Right renal cortex interstitium (tissue), 3 donors: ENCODE data around the gene PPT2. TPM values are rescaled to one million over a fixed set of nuclear protein-coding genes. Genes with fewer than 3 reads are reported as not detected.

Source experiments
- DNase-seq, 3 donors: peaks; one replicate each; pipeline ENCODE4 v3.0.0-alpha.2; 2013; ENCODE audit warnings: low read depth in 3 of 3, low spot score in 2 of 3
- polyA plus RNA-seq, 3 donors: library from polyadenylated mRNA; unstranded; fragments of 120-200 nt; gene quantifications; one replicate each; pipeline ENCODE4 v1.2.1, GENCODE V29; 2013; ENCODE audit not compliant: insufficient read length in 3 of 3

The PPT2 gene, protein sequence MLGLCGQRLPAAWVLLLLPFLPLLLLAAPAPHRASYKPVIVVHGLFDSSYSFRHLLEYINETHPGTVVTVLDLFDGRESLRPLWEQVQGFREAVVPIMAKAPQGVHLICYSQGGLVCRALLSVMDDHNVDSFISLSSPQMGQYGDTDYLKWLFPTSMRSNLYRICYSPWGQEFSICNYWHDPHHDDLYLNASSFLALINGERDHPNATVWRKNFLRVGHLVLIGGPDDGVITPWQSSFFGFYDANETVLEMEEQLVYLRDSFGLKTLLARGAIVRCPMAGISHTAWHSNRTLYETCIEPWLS
- 10 to 100 TPM; 28.5 to 32.0 (median 28.8) TPM for polyA plus RNA-seq

DNA sequence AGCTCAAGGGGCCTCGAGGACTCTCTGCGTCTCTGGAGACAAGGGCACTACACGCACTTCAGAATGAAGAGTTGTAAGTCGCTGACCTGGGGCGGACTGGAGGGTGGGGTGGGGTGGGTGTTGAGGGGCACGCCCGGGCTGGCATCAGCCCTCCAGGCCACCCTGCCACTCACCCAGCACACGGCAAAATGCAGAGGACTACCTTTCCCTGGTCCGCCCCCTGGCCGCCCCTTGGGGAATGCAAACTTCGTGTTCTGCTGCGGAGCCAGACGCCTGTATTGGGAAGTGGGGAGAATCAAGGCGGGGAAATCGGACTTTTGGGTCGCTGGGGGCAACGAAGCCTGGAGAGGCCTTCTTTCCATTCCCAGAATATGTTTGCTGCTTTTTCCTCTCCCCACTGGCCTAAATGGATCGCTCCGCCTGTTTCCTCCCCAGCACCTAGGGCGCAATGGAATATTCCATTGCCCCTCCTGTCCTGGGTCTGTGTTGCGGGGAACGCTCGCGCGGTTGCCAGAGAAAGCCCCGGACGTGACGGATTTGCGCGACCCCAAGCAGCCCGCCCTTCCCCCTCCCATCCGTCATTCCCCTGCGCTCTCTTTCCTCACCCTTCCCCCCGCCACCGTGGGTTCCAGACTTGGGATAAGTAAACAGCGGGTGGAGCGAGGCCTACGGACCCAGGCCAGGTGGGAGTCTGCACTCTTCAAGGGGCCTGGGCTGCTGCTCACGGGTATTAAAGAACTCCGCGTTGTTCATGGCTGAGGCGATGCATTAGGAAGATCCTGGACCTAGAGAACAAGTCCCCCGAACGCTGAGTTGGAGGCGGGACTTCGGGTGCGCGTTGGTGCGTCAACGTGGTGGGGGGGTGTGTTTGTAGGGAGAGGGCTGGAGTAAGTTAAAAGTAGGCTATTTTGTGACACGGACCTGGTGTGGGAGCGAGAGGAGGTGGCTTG lies at the start of gene PPT2:
Gene PPT2 (plus strand): TSS at position 578 of the 950 bp plus-strand sequence. CDS start 454 bp downstream, outside the sequence.
- DNase-seq = peak; percentile 88 to 91 (median 89)

GRCh38 chr6:32105433-32105832 lies 48.5 kb upstream of the PPT2 start:
- DNase-seq = no peak

- DNase-seq = no peak
Observed at GRCh38 chr6:32107406-32107805, 46.5 kb upstream of the PPT2 start.

GRCh38 chr6:32108094-32108627 lies 45.8 kb upstream of the PPT2 start:
- no peak for DNase-seq

DNA sequence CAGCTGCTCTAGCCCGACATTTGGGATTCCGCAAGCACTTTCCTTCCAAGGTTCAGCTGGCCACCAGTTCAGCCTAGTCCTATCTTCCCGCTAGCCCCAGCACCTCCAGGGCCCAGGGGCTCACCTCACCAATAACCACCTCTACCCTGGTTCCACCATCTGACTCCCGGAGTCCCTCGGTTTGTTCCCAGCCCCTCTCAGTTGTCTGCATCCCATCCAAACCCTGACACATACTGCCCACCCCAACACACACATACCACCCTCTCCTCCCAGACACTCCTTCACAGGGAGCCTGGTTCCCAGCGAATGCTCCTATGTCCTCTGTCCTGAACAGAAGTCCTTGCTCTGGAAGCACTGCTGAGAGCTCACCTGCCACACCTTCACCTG lies 45.2 kb upstream of the PPT2 start:
- no peak for DNase-seq

DNA sequence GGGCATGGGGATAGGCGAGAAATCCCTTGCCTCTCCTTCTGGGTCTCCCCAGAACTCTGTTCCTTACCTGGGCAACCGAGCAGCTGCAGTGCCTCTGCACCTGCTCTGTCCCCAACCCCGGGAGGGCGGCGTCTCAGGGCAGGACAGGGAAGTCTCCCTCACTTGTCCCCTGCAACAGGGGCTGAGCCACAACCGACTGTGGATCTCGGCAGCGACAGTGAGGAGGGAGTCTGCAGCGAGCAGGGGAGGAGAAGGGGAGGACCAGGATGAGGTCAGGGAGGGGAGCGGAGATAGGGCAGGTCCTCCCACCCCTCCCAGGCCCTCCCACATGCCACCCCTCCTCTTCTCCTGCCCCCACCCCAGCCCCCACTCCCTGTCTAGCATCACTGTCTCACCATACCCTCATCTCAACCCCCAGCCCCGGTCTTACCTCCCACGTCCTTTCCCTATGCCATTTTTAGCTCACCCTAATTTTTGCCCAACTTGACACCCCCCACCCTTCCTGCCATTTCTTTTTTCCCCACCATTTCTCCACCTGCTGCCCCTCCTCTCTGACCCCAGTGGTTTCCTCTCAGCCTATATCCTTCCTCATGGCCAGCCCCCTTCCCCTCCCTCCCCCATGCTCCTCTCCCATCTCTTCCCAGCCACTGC lies 44.7 kb upstream of the PPT2 start, which contains the start of gene TNXB:
Gene TNXB (minus strand): TSS at position 225 of the 651 bp plus-strand sequence. CDS start 11,140 bp downstream, outside the sequence.
- no peak for DNase-seq

GRCh38 chr6:32109765-32110160 lies 44.2 kb upstream of the PPT2 start:
- no peak for DNase-seq

GRCh38 chr6:32110632-32111031 lies 43.3 kb upstream of the PPT2 start:
- no peak for DNase-seq

DNA sequence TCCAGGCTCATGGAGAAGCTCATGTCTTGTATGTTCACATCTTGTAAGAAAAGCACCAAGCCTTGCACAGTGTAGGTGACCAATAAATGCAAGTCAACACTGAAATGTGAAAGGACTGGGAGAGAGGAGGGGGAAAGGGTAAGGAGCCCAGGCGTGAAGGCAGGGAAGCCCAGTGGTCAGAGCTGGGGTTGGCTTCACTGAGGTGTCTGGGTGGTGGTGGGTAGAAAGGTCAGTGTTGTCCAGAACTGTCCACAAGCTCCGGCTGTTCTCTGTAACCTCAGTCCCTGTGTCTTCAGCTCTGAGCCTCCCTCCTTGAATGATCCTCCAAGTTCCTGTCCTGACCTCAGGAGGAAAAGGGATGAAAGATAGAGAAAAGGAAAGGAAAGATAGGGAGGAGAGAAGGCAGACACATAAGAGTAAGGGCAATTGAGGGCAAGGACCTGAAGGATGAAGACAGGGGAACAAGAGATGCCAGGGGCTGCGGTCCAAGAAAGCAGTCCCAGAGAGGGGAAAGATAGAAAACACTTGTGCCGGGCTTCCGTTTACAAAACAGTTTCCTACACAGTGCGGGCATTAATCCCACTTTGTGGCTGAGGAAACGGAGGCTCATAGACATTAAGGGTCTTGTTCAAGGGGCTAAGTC lies 42.4 kb upstream of the PPT2 start:
- DNase-seq = no peak

GRCh38 chr6:32112431-32112980 lies 41.4 kb upstream of the PPT2 start:
- no peak for DNase-seq

DNA sequence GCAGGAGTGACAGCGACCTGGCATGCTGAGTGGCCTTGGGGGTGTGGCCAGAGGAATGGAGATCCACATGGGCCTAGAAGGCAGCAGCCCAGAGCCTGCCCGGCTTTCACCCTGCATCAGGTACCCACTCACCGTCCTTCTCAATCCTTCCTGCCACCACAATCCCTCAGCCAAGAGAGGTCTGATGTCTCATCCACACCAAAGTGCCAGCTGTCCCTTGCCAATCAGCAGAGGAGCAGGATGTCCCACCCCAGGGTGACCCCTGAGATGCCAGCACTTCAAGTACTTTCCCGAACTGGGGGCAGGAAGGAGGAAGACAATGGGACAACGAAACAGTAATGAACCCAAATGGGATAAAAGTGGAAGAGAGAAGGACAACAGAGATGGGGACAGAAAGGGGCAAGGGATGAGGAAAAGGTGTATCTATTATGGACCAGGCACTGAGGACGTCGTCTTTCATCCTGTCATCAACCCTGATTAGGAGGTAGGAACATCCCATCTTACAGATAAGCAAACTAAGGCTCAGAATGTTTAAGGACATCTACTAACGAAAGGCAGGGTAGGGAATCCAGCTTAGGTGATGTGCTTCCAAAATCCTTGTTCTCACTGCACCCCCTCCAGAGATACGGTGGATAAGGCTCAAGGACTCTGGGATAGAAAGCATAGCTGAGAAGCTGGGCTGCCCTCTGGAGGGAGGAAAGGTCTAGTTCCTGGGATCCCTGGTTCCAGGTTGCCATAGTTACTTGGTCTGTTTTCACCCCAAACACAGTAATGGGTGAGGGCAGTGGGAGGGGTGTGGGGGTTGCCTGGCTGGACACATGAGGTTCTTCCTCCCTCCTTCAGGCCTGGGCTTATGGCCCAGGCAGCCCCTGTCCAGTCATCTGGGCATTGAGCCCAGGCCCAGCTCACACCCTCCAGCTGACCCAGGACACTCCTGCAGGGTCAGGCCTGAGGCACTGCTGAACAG lies 40.3 kb upstream of the PPT2 start:
- DNase-seq = no peak

- no peak for DNase-seq
Observed at GRCh38 chr6:32114796-32115195, 39.1 kb upstream of the PPT2 start.

- DNase-seq = no peak
Observed at GRCh38 chr6:32115623-32116022, 38.3 kb upstream of the PPT2 start.

- no peak for DNase-seq
Observed at GRCh38 chr6:32116674-32117073, 37.3 kb upstream of the PPT2 start.

- no peak for DNase-seq
Observed at GRCh38 chr6:32117461-32117860, 36.5 kb upstream of the PPT2 start.

DNA sequence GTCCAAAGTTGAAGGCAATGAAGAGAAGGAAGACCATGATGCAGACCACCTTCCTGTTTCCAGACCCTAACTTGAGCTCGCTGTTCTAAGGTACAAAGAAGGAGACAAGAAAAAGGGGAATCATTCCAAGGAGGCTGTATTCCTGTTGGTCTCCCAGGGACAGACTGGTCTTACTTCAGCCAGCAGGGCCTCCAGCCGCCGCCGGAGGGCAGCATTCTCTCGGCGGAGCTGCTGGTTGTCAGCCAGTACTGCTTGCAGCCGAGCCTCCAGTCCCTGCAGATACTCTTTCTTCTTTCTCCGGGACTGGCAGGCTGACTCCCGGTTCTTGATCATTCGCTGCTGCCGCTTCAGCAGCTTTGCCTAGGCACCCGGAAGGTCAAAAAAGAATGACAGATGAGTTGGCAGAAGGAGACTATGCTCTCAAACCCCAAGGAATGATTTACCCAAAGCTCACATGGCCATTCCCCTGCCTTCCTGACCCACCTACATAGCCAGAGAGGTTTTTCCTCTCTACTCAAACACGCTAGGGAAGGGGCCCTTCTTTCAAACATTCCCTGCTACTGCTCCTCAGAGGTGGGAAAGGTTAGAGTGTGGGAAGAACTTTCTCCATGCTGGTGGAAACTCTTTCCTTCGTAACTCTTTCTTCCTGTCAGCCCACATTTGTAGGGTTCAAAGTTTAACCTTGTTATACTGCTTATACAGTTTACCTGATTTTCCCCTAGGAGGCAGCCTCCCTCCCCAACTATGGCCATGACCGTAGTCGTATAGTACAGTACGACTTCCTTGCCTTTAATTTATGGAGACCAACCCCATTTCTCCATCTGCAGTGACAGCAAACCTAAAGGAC lies 34.9 kb upstream of the PPT2 start:
- peak in 1 of 3 donors; percentile 56 for DNase-seq

- no peak for DNase-seq
Observed at GRCh38 chr6:32120573-32121059, 33.3 kb upstream of the PPT2 start.

- DNase-seq = no peak
Observed at GRCh38 chr6:32123681-32124080, 30.3 kb upstream of the PPT2 start.
